GM19372 (cell line): ENCODE data around the gene CLPSL1.
A peak's percentile ranks its signal among the peaks of the same experiment; 100 is the strongest.
"Not testable (repeated sequence)": the region's sequence is repeated elsewhere in the genome, so short reads cannot be mapped to it uniquely, and the experiment has no call there.

Experiments used
- ATAC-seq: cut with Tn5 transposase; IDR thresholded peaks from one replicate; pipeline ENCODE4 v1.9.1; 2021; ENCODE audit warnings: mild to moderate bottlenecking, low read depth, moderate library complexity; ENCODE audit not compliant: unreplicated experiment

CLPSL1 gene, protein sequence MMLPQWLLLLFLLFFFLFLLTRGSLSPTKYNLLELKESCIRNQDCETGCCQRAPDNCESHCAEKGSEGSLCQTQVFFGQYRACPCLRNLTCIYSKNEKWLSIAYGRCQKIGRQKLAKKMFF

DNA sequence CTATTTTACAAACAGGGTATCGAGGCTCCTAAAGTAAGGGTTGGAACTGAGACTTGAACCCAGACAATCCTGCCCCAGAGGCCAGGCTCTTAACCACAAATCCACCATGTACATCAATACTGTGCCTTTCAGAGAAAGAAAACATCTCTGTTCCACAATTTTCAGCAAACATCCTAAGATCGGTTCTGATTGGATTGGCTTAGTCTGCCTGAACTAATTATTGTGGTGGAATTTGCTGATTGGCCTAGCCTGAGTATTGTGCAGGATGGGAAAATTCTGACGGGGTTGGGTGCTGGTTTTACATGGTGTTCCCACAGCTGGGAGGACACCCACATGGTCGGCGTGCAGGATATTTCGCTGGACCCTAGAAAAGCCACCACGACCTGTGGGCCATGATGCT, at the start of gene CLPSL1:
TSS of gene CLPSL1 (plus strand) at position 301 of the 400 bp plus-strand sequence. CDS start at position 393, 92 bp downstream.
- ATAC-seq = no peak

- peak; percentile 37 for ATAC-seq
Measured at GRCh38 chr6:35731414-35731735, 49.4 kb upstream of the CLPSL1 start.

- peak; percentile 42 for ATAC-seq
Measured at GRCh38 chr6:35731736-35732532, 48.9 kb upstream of the CLPSL1 start.

- no peak for ATAC-seq
Measured at GRCh38 chr6:35733633-35734032, 47.2 kb upstream of the CLPSL1 start.

DNA sequence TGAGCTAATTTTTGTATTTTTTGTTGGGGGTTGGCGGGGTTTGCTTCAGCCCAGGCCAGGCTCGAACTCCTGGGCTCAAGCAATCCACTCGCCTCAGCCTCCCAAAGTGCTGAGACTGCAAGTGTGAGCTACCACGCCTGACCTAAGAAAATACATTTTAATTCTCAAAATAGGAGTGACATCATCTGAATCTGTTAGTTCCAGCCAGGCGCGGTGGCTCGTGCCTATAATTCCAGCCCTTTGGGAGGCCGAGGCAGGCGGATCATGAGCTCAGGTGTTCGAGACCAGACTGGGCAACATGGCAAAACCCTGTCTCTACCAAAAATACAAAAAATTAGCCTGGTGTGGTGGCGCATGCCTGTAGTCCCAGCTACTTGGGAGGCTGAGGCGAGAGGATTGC, 46.5 kb upstream of the CLPSL1 start:
- not testable (repeated sequence) for ATAC-seq

DNA sequence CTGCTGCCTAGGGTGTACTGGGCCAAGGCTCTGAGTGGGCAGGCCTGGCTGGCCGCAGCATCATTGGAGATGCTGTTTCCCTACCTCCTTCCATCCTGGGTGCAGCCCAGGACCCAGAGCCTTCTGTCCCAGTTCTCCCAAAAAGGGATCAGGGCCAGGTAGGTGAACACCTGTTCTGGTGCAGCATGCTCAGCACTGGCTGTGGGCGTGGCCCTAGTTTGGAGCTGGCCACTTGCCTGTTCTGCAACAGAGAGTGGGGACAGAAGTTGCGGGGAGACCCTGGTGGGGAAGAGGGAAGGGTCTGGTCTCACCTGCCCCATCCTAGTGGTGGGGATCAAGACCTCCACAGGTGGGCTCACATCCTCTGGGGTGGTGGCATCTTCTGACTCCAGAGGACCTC, 45.4 kb upstream of the CLPSL1 start:
- ATAC-seq = no peak

- no peak for ATAC-seq
Measured at GRCh38 chr6:35736253-35736894, 44.4 kb upstream of the CLPSL1 start.

GRCh38 chr6:35736982-35737412, 43.8 kb upstream of the CLPSL1 start, which contains the start of gene ARMC12:
ARMC12 (plus strand) TSS chr6:35737032; CDS start chr6:35737109, 77 bp downstream.
- no peak for ATAC-seq

DNA sequence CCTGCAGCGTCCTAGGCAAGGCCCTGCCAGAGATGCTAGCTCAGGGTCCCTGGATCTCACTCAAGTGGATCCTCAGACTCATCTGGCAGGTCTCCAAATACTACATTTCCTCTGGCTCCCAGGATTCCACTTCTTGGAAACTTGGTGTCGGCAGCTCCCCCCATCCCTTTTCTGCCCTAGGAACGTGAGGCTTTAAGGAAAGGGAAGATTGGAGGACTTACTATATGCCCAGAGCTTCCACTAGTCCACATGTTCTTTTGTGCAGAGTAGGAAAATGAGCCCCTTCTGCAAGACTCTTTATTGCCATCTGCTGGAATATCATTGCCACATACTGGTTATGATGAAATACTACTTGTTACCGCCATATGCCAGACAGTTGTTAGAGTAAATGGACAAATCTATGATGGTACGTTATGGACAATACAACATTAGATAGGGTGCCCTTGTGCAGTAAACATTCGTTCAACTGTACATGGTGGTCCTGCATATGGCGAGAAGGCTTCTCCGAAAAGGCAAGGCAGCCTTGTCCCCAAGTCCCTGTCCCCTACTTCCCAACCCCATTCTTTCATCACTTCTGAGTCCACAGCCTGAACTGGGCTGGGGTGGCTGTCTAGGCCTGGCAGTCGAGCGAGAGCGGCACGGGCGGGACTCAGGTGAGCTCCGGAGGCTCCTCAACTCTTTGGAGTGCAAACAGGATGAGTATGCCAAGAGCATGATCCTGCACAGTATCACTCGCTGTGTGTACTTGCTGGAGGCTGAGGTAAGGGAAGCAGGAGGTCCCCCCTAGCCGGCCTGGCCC, 43.2 kb upstream of the CLPSL1 start:
- no peak for ATAC-seq

DNA sequence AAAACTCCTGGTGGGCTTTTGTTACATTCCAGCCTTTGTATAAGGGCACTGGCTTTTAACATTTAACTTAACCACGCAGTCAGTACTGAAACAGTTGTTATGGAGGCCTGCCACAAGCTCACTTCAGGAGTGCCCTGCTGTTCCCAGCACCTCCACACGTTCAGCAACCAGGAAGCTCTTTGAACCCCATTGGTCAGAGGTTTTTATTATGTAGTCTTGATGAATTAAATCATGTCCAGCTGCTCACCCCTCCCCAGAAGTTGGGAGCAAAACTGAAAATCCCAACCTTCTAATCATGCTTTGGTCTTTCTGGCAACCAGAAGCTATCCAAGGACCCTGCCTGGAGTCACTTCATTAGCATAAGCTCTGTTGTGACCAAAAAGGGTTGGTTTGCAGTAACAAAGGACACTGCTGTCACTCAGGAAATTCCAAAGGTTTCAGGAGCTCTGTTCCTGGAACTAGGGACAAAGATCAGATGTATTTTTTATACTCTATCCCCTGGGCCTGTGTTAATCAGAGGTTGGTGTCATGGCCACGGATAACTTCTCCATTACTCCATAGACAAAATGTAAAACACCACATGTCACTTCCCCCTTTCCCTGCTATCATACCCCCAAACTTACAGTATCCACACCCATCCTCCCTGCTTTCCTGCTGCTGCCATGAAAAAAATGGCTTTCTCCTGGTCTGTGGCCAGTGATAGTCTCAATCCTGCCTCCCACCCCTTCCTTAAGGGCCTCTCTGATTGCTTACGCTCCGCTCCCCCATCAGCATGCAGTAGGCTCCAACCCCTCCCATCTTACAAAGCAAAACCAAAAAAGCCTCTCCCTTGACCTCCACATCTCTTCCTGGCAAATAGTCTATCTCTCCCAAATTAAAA, 40.9 kb upstream of the CLPSL1 start:
- no peak for ATAC-seq

DNA sequence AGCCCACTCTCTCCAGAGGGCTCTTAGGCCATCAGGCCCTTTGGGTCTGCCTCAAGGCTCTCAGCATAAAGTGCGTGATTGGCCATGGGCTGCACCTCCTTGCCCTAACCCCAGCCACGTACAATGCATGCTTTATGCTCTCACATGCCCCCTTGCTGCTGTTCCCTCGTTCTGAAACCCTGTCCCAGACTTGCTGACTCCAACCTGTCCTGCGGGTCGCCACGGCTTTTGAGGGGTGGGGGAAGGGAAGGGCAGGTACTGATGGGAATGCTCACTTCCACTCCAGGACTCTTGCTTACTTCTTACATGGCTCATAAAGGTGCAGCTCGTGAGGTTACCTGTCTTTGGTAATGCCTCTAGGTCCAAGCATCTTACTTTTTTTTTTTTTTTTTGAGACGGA, 38.0 kb upstream of the CLPSL1 start:
- no peak for ATAC-seq

DNA sequence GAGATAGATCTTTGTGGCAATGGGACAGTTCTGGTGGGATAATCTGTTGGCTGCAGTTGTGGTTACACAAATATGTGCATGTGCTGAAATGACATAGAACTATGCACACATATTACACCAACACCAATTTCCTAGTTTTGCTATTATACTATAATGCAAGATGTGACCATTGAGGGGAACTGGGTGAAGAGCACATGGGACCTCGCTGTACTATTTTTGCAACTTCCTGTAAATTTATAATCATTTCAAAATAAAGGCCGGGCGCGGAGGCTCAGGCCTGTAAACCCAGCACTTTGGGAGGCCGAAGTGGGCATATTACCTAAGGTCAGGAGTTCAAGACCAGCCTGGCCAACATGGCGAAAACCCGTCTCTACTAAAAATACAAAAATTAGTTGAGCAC, 35.3 kb upstream of the CLPSL1 start:
- no peak for ATAC-seq

- ATAC-seq = no peak
Measured at GRCh38 chr6:35746516-35746915, 34.3 kb upstream of the CLPSL1 start.

DNA sequence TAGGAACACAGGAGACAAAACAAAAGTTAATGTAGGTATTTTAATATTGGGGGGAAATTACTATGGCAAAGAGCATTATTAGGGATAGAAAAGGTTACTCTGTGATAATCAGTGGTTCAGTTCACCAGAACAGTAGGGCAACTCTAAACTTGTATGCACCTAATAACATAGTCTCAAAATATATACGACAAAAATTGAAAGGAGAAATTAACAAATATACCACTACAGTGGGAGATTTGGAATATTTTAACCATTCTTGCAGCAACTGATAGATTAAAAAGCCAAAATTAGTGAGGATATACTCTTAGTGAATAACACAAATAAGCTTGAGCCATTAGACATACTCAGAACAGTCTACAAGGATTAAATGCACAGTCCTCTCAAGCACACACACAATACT, 32.9 kb upstream of the CLPSL1 start:
- ATAC-seq = no peak

DNA sequence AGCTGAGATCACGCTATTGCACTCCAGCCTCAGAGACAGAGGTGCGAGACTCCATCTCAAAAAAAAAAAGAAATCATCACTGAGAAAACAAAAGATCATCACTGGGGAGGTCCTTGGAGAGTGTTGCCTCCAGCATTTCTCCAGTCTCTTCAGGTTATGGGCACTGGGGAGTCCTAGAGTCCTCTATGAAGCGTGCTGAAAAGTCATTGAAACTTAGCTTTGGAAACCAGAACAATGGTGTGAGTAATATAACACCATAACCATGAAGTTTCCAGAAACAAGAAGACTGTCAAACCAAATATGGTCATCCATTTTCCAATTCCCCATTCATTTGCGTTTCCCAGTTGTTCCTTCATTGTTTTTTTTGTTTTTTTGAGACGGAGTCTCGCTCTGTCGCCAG, 30.3 kb upstream of the CLPSL1 start:
- no peak for ATAC-seq

DNA sequence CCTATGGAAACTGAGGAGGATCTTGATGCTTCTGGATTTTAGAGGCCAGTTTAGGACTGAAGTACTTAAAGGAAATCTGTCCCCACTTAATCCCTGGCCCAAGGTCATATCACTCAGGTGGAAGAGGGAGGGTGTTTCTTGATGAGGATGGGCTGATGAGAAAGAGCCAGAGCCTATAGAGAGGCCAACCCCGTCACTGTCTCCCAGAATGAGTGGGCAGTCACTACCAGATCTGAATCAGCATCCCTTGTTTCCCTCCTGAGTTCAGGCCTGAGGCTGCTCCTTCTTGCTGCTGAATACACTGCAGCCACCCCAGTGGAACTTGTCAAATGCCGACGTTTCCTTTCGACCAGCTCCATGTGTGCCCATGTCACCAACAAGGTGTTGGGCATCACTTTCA, 29.2 kb upstream of the CLPSL1 start:
- no peak for ATAC-seq

- no peak for ATAC-seq
Measured at GRCh38 chr6:35752330-35752729, 28.5 kb upstream of the CLPSL1 start.

DNA sequence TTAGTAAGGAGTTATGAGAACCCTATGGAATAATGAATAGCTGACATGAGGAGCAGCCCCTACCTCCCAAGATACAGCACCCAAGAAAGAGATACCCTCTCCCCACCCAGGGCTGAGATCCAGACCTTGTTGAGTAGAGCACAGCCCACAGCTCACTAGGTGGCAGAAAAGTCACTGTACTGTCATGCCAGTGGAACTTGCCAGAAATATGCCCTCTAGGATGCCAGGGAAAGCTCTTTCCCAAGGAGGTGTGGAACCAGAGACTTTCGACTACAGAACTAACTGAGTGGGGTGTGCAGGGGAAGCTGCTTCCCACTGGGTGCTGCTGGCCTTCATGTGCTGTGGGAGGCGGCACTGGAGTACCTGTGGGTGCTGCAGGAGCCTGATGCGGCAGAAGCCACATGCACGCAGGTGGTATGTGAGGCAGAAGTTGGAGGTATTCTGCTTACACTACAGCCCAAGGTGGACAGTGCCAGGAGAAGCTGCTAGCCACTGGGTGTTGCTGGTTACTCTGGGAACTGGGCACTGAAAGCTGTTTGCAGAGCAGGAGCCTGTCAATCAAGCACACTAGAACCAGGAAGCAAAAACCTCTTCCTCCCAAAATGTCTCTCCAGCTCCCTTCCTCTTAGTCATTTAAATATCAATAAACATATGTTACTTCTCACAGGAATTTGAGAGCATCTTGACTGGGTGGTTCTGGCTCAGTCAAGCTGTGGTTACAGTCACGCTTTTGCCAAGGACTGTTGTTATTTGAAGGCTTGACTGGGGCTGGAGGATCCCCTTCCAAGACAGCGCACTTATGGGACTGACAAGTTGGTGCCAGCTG, 26.2 kb upstream of the CLPSL1 start:
- no peak for ATAC-seq

- no peak for ATAC-seq
Measured at GRCh38 chr6:35755278-35755924, 25.4 kb upstream of the CLPSL1 start.
